Rectal smooth muscle tissue (tissue), 1 donor: Measurements from ENCODE around the gene TEX13A.

Source experiments
- H3K27ac ChIP-seq: one replicate; pipeline ENCODE4 v1.7.0; 2013; ENCODE audit warnings: low read depth, low read length, inconsistent platforms
- H3K27me3 ChIP-seq: one replicate; pipeline ENCODE4 v1.7.0; 2013; ENCODE audit warnings: low read length; ENCODE audit not compliant: control insufficient read depth, insufficient read depth
- H3K36me3 ChIP-seq: one replicate; pipeline ENCODE4 v1.7.0; 2013; ENCODE audit warnings: low read length; ENCODE audit not compliant: control insufficient read depth, insufficient read depth
- H3K4me1 ChIP-seq: one replicate; pipeline ENCODE4 v1.7.0; 2013; ENCODE audit warnings: low read length; ENCODE audit not compliant: control insufficient read depth, insufficient read depth
- H3K4me3 ChIP-seq: one replicate; pipeline ENCODE4 v1.7.0; 2013; ENCODE audit warnings: low read length
- H3K9ac ChIP-seq: one replicate; pipeline ENCODE4 v1.7.0; 2013; ENCODE audit warnings: low read length

Gene TEX13A

DNA sequence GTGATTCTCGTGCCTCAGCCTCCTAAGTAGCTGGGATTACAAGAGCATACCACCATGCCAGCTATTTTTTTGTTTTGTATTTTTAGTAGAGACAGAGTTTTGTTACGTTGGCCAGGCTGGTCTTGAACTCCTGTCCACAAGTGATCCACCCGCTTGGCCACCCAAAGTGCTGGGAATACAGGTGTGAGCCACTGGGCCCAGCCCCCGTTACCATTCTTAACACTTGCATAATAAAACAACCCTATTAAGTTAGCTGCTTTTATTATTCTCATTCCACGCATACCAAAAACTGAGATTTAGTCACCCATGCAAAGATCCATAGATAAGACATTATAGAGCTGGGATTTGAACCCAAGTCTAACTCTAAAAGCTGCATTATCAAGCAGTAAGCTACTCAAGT, 6.0 kb upstream of the TEX13A start:
- Histone ChIP-seq H3K36me3 (no peaks in the 10 kb centered on the region), H3K27me3 (no peaks in the 10 kb centered on the region), H3K9ac (no peak overlapping the region), H3K27ac (no peak overlapping the region), H3K4me3 (no peak overlapping the region), H3K4me1 (no peaks in the 10 kb centered on the region)

DNA sequence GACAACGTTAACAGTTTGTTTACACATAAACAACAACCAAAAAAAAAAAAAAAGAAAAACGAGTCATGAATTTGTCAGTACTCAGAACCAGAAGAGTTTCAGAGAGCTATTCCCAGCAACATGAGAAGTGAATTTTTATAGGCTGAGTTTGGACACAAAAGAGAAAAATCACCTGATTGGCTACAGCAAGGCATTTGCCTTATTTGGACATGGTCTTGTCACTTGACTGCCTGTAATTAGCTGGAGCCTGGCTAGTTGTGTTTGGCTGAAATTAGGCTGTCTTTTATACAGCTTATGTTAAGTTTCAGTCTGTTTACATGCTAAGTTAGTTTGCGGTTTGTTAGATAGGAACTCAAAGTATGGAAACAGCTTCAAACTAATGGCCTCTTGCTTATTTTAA, 880 bp upstream of the TEX13A start:
- H3K36me3 ChIP-seq = no peaks in the 10 kb centered on the region
- H3K27me3 ChIP-seq = no peaks in the 10 kb centered on the region
- H3K9ac ChIP-seq = no peak overlapping the region
- H3K27ac ChIP-seq = no peak overlapping the region
- H3K4me3 ChIP-seq = no peak overlapping the region
- H3K4me1 ChIP-seq = no peaks in the 10 kb centered on the region

DNA sequence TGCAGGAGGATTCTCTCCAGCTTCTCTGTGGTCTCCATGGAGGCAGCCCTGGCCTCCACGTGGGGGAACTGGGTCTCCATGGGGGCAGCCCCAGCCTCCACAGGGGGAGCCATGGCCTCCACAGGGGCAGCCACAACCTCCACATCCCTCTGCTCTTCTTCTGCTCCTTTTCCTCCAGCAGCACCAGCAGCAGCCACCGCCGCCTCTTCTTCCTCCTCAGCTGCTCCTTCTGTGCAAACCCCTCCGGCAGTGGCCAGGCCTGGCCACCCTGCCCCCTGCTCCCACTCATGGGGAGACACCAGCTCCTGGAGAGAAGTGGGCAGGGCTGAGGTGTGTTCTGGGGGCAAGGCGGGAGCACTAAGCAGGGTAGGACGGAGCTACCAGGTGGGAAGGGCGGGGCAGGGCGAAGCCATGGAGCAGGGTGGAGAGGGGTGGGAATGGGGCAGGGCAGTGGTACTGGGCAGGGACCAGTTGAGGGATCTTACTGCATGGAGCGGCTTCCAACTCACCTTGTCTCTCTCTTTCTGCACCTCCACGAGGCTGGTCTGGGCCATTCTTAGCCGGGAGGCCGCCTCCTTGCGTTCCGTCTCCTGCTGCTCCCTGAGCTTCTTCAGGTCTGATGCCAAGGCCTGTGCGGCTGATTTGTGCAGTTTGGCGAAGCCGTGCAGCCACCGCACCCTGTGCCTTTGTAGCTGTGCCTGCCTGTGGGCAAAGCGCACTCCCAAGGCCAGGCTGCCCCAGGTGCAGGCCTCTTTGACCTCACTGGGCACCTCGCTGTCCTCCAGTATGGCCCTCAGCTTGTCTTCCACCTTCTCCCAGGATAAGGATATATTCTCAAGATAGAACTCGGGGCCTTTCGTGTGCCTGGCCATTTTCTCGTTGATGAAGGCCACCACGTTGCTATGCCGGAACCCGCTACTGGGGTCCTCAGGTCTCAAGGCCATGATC, 766 bp downstream of the TEX13A start:
- Histone ChIP-seq H3K27me3 (no peaks in the 10 kb centered on the region), H3K27ac (no peak overlapping the region), H3K4me3 (no peak overlapping the region), H3K4me1 (no peaks in the 10 kb centered on the region), H3K36me3 (no peaks in the 10 kb centered on the region), H3K9ac (no peak overlapping the region)

DNA sequence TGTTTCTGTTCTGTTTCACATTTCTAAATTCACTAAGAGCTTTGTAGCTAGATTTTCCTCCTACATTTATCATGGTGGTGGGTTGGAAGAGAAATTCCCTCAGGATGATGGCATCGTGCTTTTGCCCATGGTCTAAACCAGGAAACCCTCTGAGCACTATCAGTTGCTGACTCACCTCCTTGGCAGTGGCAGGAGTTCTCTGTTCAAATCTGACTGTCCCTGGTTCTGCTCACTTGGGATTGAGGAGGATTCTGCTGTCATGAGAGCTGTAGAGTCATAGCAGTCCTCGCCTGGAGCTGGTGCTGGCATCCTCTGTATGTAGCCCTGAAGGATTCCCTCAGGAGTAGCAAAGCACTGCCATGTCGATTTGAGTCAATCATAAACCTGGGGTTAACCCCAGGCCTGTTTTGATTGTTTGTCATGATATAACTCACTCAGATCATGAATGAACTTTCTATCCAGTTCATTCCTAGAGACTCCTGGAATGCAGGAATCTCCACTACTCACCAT, 9.4 kb downstream of the TEX13A start:
- H3K4me3 ChIP-seq = no peak overlapping the region
- H3K4me1 ChIP-seq = no peaks in the 10 kb centered on the region
- no peak overlapping the region for H3K27ac ChIP-seq
- no peaks in the 10 kb centered on the region for H3K36me3 ChIP-seq
- H3K9ac ChIP-seq = no peak overlapping the region
- no peaks in the 10 kb centered on the region for H3K27me3 ChIP-seq

DNA sequence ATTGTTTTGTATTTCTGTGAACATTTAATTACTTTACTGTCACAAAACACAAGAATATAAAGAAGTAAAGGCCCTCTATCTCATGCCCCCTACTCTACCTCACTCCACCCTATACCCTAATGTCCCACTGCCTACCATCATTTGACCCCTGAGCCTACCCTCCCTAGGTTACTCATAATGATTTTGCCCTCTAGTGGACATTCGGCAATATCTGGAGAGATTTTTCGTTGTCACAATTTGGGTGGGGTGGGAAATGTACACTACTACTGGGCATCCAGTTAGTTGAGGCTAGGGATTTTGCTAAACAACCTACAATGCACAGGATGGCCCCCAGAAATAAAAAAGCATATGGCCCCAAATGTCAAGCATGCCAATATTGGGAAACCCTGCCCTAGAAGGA, 10.2 kb downstream of the TEX13A start:
- Histone ChIP-seq H3K4me1 (no peaks in the 10 kb centered on the region), H3K27ac (no peak overlapping the region), H3K9ac (no peak overlapping the region), H3K36me3 (no peaks in the 10 kb centered on the region), H3K4me3 (no peak overlapping the region), H3K27me3 (no peaks in the 10 kb centered on the region)

DNA sequence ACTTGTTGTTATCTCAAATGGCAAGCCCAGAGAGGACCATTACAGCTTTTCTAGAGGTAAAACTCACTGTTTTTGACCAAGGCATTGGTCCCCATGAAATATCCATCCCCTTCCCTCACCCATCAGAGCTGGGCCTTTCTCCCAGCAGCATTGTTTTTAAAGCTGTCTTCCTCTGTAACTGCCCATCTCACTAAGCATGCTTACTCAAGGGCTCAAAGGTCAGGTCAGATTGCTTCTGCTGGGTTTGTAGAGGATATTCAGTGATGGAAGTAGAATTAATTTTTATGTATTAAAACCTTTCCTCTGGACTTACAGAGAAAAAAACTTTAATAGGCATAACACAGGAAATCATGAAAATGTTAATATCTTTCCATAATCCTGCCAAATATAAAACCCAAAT, 11.1 kb downstream of the TEX13A start:
- no peaks in the 10 kb centered on the region for H3K27me3 ChIP-seq
- H3K36me3 ChIP-seq = no peaks in the 10 kb centered on the region
- H3K9ac ChIP-seq = no peak overlapping the region
- H3K4me1 ChIP-seq = no peaks in the 10 kb centered on the region
- H3K27ac ChIP-seq = no peak overlapping the region
- H3K4me3 ChIP-seq = no peak overlapping the region

DNA sequence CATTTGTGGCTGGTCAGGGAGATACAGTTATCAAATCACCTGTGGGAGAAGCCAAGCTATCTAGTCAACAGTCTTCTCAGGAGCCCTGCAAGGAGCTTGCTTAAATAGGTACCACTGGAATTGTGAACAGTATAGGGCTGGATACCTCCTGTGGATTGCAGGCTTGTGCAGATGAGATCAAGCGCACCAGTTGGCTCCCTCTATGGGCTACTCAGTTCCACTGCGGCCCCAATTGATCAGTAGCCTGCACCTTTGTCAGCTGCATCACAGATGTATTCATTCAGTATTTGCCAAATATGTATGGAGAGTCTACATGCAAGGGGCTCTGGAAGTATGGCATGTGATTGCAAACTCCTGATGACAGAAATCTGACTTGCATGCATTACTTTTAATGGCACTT, 28.6 kb downstream of the TEX13A start:
- no peaks in the 10 kb centered on the region for H3K36me3 ChIP-seq
- H3K27me3 ChIP-seq = no peaks in the 10 kb centered on the region
- no peak overlapping the region for H3K27ac ChIP-seq
- no peak overlapping the region for H3K9ac ChIP-seq
- H3K4me3 ChIP-seq = no peak overlapping the region
- H3K4me1 ChIP-seq = no peaks in the 10 kb centered on the region

DNA sequence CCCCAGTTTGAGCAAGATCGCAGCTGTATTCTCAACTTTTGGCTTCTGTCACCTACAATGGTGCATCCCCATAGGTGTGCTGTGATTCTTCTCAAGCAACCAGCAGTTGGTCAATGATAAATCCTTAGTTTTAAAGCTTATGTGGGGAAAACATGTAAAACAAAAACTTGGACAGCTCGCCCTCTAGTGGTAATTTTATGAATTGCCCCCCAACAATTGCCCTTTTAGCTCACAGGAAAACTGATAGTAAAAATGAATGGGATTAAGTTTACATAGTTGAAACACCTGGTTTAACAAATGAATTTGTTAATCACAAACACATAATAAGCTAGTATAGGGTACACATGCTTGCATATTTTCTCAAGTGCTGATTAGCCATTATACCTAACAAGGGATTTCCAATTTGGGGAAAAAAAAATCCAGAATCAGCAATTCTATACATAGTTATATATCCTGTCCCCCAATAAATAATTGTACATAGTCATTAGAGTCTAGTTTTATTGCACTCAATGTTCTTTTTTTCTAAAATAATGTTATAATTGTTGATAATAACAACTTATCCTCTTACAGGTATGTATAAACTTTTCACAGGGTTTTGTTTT, 30.1 kb downstream of the TEX13A start:
- no peak overlapping the region for H3K9ac ChIP-seq
- H3K4me3 ChIP-seq = no peak overlapping the region
- H3K27me3 ChIP-seq = no peaks in the 10 kb centered on the region
- H3K27ac ChIP-seq = no peak overlapping the region
- H3K36me3 ChIP-seq = no peaks in the 10 kb centered on the region
- no peaks in the 10 kb centered on the region for H3K4me1 ChIP-seq

DNA sequence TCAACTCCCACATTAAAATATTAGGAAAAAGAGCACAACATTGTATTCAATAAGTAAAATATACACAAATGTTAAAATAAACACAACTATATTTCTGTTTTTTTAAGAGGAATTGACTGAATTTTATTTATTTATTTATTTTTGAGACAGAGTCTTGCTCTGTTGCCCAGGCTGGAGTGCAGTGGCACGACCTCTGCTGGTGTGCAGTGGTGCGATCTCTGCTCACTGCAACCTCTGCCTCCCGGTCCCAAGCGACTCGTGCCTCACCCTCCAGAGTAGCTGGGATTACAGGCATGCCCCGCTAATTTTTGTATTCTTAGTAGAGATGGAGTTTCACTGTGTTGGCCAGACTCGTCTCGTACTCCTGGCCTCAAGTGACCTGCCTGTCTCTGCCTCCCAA, 31.4 kb downstream of the TEX13A start:
- Histone ChIP-seq H3K9ac (no peak overlapping the region), H3K4me1 (no peaks in the 10 kb centered on the region), H3K36me3 (no peaks in the 10 kb centered on the region), H3K4me3 (no peak overlapping the region), H3K27ac (no peak overlapping the region), H3K27me3 (no peaks in the 10 kb centered on the region)

DNA sequence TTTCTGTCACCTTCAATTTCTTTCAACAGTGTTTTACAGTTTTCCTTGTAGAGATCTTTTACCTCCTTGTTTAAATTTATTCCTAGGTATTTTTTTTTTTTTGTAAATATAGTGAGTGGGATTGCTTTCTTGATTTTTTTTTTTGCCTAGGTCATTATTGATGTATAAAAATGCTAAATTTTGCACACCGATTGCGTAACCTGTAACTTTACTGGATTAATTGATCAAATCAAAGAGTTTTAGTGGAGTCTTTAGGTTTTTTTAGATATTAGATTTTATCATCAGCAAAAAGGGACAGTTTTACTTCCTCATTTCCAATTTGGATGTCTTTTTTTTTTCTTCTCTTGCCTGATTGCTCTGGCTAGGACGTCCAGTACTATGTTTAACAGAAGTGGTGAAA, 40.9 kb downstream of the TEX13A start:
- no peaks in the 10 kb centered on the region for H3K36me3 ChIP-seq
- no peak overlapping the region for H3K27ac ChIP-seq
- no peak overlapping the region for H3K9ac ChIP-seq
- H3K27me3 ChIP-seq = no peaks in the 10 kb centered on the region
- H3K4me3 ChIP-seq = no peak overlapping the region
- no peaks in the 10 kb centered on the region for H3K4me1 ChIP-seq

DNA sequence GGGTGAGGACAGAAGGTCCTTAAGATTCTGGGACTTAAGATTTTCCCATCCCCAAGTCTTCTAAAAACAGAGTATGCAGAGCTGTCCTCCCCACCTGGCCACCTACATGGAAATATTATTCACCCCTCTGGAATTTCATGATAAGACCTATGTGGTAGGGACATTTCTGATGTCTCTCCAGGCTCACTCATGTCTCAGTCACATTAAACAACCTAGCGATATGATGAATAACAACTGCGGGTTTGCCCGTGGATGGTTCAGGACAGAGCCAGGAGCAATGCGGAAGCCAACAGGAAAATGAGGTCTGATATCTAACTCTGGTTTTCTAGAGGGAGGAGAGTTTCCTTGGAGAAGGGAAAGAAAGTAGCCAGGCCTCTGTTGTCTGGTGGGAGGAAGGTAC, 47.4 kb downstream of the TEX13A start:
- Histone ChIP-seq H3K36me3 (no peaks in the 10 kb centered on the region), H3K27me3 (no peaks in the 10 kb centered on the region), H3K4me3 (no peak overlapping the region), H3K27ac (no peak overlapping the region), H3K4me1 (no peaks in the 10 kb centered on the region), H3K9ac (no peak overlapping the region)
